Activated T-cell treated with anti-CD3 and anti-CD28 coated beads for 24 hours (primary cell): Measurements from ENCODE around the gene C20orf204.

Experiments used
- DNase-seq: peaks from one replicate; pipeline ENCODE4 v3.0.0-alpha.2; 2020; ENCODE audit warnings: low read depth

C20orf204 gene

GRCh38 chr20:64027981-64028685 is 7.8 kb upstream of the C20orf204 start:
- DNase-seq = no peak

GRCh38 chr20:64029293-64030117 is 6.5 kb upstream of the C20orf204 start:
- no peak for DNase-seq

- no peak for DNase-seq
Measured at GRCh38 chr20:64030371-64031134, 5.4 kb upstream of the C20orf204 start.

- DNase-seq = no peak
Measured at GRCh38 chr20:64031822-64032314, 4.1 kb upstream of the C20orf204 start.

- no peak for DNase-seq
Measured at GRCh38 chr20:64032706-64033624, 3.0 kb upstream of the C20orf204 start.

GRCh38 chr20:64033981-64034493 is 1.9 kb upstream of the C20orf204 start:
- DNase-seq = no peak

GRCh38 chr20:64035066-64035932 is 683 bp upstream of the C20orf204 start:
- DNase-seq = no peak

- no peak for DNase-seq
Measured at GRCh38 chr20:64036346-64037198, 590 bp downstream of the C20orf204 start.

- DNase-seq = no peak
Measured at GRCh38 chr20:64037199-64037497, 1.2 kb downstream of the C20orf204 start.

GRCh38 chr20:64037498-64038213 is 1.7 kb downstream of the C20orf204 start:
- DNase-seq = no peak

- DNase-seq = no peak
Measured at GRCh38 chr20:64038224-64038564, 2.2 kb downstream of the C20orf204 start.

- DNase-seq = peak; percentile 69
Measured at GRCh38 chr20:64038565-64039292, 2.7 kb downstream of the C20orf204 start.

GRCh38 chr20:64039293-64040160 is 3.5 kb downstream of the C20orf204 start:
- no peak for DNase-seq

GRCh38 chr20:64040231-64041039 is 4.5 kb downstream of the C20orf204 start:
- no peak for DNase-seq

- DNase-seq = no peak
Measured at GRCh38 chr20:64041040-64041780, 5.2 kb downstream of the C20orf204 start.

- no peak for DNase-seq
Measured at GRCh38 chr20:64041781-64042053, 5.7 kb downstream of the C20orf204 start.
